GM18870 (cell line): ENCODE data around the gene KIN.
"Not testable (repeated sequence)": the region's sequence is repeated elsewhere in the genome, so short reads cannot be mapped to it uniquely, and the experiment has no call there.

Experiments used
- ATAC-seq: cut with Tn5 transposase; IDR thresholded peaks from one replicate; pipeline ENCODE4 v1.9.1; 2021; ENCODE audit warnings: moderate library complexity; ENCODE audit not compliant: unreplicated experiment

KIN gene

DNA sequence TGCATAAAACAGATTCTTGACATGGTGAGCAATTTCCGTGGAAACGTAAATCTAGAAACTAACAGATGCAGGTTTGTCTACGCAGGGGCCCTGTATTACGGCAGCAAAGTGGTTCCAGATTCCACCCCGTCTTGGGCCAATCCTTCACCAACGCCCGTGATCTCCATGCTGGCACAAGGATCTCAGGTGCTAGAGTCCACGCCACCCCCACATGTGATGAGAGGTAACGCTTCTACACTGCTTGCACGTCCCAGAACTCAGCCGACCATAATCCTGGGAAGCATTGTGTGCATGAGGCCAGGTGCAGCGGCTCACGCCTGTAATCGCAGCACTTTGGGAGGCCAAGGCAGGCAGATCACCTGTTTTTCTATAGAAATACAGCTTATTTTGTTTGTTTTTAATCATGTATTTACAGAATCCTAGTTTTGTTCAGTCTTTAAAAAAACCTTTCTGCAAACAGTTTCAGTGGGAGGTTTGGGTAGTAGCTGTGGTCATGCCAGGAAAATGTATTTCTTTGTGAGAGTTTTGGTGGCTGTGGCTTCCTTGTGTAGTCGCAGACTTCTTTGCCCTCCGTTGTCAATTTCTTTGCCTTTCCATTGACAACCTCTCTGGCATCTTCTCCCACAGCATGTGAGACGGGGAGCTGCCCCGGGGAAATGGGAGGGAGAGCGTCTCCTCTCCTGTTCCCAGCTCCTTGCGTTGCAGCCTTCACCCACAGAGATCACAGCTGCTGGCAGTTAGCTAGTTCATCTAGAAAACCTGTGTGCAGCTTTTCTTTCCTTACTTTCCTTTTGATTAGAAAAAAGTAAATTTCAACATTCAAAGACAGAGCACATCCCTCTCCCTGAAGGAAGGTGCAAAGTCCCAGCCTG, 49.0 kb downstream of the KIN start:
- ATAC-seq = no peak

DNA sequence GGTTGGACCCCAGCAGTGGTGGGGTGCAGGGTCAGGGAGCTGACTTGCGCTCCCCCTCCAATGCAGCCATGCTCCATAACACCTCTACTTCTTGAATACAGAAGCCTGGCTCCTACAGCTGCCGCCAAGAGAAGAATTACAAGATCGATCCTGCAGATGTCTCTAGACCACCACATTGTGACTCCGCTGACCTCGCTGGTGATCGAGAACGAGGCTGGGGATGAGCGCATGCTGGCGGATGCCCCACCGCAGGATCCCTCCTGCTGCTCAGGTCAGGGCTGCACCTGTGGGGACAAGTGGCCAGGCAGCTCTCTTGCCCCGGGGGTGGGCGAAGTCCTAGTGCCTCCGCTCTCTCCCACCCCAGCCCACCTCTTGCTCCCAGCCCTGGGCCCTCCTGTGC, 53.0 kb downstream of the KIN start:
- ATAC-seq = no peak

DNA sequence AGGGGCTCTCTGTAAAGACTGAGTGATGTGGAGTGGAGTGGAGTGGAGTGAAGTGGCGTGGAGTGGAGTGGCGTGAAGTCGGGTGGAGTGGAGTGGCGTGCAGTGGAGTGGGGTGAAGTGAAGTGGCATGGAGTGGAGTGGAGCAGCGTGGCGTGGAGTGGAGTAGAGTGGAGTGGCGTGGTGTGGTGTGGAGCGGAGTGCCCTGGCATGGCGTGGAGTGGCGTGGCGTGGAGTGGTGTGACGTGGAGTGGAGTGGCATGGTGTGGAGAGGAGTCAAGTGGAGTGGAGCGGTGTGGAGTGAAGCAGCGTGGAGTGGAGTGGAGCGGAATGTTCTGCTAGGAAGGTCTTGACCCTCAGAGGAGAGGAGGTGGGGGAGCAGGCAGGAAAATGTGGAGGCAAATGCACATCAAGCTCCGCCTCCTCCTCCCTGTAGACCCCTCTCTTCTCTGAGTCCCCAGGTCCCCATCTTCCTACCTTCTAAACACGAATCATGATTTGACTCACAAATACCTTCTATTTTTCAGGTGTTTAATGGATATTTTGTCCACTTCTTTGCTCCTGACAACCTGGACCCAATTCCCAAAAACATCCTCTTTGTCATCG, 64.8 kb downstream of the KIN start:
- ATAC-seq = no peak

DNA sequence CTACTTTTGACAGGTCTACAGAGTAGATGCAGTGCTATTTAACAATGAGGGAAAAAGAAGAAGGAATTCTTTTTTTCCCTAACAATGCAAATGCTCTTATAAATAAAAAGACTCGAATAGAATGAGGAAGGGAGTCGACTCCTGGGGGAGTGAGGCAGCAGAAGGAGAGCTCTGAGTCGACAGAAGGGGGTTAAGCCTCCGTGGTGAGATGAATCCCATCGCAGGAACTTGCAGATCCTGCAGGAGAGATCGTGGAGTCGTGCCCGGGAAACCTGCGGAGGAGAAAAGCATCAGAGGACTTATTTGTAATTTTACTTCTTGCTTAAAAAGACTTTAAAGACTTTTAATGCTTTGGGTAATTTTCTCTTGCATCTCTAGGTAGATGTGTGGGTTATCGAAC, 67.3 kb downstream of the KIN start:
- ATAC-seq = no peak

DNA sequence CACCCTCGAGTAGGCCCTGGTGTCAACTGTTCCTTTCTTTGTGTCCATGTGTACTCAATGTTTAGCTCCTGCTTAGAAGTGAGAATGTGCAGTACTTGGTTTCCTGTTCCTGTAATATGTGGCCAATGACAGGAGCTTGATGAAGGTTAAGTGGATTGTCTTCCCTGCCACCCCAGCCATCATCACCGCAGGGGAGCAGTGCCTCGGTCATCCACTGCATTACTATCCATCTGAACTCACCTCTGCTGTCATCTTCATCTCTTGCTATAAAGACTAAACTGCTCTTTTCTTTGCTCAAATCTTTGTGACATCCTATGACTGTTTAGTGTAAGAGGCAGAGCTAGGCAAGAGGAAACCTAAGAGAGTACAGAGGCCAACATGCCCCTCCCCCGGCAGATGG, 69.1 kb downstream of the KIN start:
- ATAC-seq = no peak

DNA sequence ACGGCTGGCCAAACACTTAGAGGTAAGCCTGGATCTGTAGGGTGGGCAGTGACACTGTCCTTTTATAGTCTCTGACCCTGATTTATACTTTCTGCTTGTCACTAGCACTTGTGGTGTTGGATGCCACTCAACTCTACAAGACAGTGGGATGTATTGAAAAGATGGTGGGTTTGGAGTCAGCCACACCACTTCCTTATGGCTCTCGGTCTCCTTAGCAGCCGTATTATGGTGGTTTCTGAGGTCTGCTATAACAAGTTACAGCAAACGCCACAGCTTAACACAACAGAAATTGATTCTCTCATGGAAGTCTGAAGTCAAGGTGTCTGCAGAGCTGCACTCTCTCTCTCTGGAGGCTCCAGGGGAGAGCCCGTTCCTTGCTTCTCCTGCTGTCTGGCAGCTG, 70.0 kb downstream of the KIN start:
- no peak for ATAC-seq

DNA sequence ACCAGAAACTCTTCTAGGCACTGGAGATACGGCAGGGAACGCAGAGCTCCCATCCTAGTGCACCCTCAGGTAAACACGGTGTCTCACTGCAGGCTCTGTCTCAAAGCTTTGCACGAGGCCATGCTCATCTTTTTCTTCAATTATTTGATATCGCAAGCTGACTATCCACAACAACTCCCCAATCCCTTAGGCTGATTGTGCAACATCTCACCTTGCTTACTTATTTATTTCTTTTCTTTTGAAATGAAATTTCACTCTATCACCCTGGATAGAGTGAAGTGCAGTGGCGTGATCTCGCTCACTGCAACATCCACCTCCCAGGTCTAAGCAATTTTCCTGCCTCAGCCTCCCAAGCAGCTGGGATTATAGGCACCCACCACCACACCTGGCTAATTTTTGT, 72.3 kb downstream of the KIN start:
- no peak for ATAC-seq

DNA sequence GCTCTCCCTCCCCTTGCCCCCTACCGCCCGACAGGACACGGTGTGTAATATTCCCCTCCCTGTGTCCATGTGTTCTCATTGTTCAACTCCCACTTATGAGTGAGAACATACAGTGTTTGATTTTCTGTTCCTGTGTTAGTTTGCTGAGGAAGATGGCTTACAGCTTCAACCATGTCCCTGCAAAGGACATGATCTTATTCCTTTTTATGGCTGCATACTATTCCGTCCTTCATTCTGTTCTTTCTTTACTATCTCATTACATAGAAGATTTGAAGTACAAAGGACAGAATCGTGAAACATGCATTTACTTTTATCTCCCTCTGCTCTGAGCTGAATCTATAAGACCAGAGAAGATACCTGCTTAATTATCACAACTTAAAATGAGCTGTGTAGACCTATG, 76.7 kb downstream of the KIN start:
- ATAC-seq = not testable (repeated sequence)

DNA sequence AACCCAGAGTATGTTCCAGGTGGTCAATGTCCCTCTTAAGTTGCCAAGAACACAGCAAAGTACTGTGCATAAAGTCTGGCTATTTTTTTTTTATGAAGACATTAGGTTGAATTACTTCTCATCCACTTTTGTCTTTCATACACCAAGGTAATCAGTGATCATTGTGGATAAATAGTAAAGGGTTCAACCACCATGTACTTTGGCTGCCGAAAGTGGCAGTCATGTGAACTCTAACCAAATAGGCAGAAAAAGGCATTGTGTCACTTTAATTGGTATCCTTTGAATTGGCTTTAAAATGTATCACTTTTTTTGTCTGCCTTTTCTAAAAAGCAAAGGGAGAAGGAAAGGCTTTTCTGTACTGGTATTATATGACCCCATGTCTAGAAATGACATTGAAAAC, 77.3 kb downstream of the KIN start:
- no peak for ATAC-seq

DNA sequence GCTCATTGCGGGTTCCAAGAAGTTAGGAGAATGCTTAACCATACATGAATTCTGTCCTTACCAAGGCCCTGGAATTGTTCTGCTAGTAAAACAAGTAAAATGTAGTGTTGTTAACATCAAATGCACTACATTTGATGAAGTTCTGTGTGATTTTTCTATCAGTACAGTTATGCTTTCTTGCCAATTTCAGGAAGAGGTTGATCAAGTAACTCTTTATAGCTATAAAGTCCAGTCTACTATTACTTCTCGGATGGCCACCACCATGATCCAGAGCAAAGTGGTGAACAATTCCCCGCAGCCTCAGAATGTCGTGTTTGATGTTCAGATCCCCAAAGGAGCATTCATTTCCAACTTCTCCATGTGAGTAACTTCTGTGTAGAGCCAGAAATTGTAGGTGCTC, 79.0 kb downstream of the KIN start:
- ATAC-seq = no peak

DNA sequence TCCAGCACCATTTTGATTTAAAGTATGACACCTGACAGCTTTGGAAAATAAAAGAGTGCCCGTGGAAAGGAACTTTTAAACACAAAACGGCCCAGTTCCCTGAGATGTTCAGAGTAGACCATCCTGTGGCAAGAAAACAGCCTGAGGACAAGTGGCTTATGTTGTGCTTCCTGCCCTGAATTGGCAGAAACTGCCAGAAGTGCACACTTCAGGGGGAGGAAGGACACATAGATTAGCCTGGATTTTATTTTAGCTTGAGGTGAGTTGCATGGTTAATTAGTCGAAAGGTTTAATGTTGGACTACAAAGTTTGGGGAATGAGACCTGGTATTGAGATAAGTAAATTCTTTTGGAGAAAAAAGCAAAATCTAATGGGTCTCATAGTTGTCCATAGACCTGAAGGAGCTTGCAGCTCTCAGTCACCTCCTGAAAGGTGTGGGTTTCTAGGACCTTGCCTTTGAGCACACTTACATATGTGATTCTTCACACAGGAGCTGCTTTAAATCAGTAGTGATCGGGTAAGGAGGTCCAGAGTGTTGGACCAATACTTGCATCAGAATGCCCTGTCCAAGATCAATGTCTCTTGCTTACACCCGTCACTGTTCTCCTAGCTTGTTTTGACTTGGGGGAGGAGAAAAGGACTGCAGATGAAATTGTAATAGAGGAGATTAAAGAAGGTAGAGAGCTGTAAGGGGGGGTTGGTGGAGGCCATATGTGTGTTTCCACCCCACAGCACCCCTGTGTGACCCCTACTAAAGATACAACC, 79.8 kb downstream of the KIN start:
- no peak for ATAC-seq

DNA sequence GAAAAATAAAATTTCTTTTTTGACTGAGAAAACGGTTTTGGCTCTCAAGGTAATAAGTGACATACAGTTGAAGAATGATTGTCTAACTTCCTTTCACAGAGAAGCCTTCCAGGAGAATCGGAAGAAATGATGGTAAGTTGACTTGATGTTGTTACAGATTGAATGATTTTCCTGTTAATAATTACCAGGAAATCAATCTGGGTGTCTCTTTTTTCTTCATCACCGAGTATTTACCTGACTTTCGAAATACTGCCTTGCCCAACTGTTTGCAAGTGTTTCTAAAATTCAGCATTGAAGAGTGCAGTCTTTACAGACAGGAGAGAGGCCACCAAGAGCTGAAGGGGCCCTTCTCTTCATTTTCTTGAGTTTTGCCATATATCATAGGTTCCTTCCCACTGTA, 80.7 kb downstream of the KIN start:
- no peak for ATAC-seq

DNA sequence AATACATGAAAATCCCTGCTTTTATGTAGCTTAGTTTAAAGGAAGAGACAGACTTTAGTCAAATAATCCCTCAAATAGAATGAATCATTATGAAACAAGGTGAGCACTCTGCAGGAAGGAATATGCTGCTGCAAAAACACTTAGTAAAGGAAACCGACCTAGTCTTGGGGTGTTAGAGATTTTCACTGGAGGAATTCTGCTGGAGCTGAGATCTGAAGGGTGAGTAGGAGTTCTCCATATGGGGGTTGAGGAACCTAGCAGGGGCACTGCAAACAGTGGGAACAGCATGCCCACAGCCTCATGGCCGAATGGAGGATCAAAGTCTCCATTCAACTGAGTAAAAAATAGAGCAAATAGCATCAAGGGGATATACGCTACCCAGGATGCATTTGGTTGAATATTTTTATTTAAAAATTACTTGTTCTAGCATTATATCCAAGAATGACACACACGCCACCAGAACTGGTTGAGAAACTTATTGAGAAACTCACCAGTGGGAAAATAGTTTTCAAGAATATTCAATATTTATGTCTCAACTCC, 81.2 kb downstream of the KIN start:
- ATAC-seq = no peak

DNA sequence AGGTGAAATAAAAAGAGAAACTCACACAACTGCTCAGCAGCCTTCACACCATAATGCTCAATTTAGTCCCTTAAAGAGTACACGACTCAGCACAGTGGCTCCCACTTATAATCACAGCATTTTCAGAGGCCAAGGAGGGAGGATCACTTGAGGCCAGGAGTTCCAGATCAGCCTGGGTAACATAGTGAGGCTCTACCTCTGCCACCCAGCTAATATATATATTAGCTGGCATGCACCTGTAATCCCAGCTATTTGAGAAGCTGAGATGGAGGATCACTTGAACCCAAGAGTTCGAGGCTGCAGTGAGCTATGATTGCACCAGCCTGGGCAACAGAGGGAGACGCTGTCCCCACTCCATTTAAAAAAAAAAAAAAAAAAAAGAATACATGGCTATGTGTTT, 82.5 kb downstream of the KIN start:
- ATAC-seq = no peak

DNA sequence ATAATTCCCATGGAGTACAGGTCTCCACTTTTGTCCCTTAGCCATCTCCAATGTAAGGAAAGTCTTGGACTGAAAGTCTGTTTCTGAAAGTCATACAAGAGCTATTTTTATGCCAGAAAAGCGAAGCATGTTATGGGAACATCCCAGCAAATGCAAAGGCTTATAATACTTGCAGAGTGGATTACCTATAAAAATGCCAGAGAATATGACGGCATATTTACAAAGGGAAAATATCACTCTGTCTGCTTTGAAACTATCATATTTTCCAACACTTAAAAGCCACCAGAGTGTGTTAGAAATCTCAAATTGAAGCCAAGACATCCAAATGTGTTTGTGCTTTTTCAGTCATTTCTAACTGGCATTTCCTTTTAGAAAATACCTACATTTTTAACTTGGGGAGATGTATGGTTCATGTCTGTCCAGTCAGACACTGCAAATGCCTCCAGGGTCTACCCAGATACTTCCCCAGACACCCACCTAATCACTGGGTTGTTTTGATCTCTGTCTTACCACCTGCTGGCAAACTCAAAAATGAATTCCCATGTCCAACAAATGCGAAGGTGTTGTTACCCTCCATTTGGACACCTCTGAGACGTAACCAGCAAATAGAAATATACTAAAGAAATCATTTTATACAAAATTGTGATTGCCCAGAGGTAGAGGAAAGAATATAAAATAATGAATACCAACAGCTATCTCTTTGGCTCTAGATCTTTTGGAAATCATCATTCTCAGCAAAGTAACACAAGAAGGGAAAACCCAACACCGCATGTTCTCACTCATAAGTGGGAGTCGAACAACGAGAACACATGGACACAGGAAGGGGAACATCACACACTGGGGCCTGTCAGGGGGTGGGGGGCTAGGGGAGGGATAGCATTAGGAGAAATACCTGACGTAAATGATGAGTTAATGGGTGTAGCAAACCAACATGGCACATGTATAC, 83.4 kb downstream of the KIN start:
- ATAC-seq = no peak

DNA sequence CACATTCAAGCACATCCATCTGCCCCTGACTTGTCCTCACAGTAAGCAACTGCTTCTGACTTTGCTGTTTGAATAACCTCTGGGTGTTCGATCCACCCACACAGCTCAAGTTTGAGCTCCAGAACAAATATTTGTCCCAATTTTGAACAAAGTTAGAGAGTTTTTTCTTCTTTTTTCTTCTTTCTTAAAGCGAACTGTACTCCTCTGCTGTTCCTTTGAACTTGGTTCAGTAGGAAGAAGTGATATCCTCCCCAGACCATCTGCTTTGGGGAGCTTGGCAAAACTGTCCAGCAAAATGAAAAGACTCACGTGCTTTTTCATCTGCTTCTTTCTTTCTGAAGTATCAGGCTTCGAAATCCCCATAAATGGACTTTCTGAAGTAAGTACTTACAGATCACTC, 84.7 kb downstream of the KIN start, which contains the start of gene ITIH2:
Gene ITIH2 (plus strand): TSS at position 177 of the 400 bp plus-strand sequence. CDS start 119 bp downstream, at position 296.
- ATAC-seq = no peak

DNA sequence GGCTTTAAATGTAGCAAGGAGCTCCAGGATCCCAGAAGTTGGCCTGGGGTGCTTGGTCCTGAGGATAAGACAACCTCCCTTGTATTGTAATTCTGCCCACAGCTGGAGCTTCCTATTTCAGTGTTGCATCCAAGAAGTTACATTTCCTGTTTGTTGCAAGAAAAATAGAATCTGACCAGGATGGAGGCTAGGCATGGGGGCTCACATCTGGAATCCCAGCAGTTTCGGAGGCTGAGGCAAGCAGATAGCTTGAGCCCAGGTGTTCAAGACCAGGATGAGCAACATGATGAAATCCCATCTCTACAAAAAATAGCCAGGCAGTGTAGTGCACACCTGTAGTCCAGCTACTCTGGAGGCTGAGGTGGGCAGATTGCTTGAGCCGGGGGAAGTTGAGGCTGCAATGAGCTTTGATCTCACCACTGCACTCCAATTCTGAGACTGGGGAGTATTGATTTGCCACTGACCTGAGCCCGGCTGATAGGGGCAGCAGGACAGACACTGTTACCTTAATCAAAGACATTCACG, 85.4 kb downstream of the KIN start:
- no peak for ATAC-seq

DNA sequence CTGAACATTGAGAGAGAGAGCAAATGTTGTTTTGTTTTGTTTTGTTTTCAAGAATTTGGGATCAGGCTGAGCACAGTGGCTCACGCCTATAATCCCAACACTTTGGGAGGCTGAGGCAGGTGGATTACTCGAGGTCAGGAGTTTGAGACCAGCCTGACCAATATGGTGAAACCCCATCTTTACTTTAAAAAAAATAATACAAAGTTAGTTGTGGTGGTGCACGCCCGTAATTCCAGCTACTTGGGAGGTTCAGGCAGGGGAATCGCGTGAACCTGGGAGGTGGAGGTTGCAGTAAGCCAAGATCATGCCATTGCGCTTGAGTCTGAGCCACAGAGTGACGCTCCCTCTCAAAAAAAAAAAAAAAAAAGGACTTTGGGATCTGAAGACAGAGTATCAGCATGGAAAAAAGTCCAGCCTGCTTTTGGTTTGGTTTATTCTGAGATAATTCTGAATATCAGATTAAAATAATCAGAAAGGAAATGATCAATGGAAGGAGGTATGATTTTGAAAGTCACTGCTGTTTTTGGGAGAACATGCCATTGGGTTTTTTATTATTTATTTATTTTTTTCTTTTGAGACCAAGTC, 86.5 kb downstream of the KIN start:
- no peak for ATAC-seq
